Measurements from ENCODE around the gene BEGAIN.

BEGAIN gene

DNA sequence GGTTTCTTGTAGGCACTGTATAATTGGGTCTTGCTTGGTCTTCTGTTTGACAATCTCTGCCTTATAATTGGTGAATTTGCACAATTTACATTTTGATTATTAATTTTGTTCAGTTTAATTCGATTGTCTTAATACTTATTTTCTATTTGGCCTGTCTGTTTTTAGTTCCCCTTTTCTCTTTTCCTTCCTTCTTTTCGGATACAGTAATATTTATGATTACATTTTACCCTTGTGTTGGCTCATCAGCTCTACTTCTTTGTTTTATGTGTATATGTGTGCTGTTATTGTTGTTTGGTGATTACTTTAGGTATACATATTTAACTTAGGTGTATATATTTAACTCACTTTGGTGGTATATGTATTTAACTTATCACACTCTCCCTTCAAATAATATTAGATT, 12.8 kb upstream of the BEGAIN start:
- DNase-seq = peak; percentile 69

DNA sequence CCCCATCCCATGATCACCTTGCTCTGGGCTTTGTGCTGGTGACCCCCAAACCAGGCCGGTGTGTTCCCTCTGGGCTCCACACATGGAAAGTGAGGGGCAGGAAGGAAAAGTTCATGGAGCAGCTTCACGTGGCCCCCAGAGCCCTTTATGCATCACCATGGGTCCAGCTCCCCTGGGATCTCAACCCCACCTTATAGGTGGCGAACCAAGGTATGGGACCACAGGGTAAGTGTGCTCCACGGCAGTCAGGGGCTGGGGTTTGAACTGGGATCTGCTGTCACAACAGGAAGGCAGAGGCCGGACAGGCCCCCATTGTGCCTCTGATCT, 7.4 kb upstream of the BEGAIN start:
- DNase-seq = no peak

DNA sequence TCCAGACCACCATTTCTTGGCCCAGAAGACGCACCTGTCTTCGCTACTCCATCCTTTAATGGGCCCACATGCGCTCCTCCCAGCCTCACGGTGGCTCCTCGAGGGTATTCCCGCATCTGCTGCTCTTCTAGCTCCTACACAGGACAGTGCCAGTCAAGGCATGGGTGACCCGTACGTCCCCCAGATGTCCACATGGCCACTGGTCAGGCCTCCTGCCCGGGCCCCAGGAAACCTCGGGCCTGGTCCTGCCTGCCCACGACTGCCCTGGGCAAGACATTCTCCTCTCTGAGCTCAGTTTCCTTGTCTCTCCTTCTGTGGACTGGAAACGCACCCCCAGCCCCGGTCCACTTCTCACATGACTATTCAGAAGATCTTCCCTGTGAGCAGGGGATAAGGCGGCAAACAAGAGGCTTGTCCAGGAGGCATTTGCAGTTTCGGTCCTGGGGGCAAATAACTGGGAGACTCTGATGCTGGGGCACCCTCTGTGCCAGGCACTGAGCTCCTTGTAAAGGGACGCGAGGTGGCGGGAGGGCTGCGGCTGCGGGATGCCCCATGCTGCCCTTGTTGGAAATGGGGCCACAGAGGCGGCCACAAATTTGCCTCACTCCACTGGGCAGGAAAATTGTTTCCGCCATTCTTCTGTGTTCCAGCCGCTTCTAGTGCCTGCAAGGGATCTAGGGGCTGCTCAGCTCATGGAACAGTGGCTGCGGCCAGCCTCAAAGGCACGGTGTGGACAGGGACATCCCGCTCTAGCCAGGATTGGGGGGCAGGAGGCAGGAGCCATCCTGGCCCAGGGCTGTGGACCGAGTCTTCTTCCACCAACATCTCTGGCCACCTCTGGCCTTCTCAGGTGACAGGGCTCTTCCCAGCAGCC, 6.8 kb upstream of the BEGAIN start:
- no peak for DNase-seq

DNA sequence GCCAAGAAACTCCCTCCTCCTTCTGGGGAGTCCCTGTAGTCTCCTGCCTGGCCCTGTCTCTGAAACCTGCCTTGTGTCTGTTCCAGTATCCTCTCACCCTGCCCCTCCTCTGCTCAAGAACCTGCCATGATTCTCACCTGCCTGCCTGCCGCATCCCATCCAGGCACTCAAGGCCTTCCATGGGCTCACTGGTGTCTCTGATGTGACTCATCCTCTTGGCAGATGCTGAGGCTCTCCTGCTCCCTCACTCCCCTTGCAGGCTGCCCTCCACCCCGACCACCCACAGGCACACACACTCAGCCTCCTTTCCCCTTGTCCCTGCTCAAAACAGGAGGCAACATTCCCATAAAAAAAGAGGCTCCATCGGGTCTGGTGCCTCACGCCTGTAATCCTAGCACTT, 5.8 kb upstream of the BEGAIN start:
- no peak for DNase-seq

DNA sequence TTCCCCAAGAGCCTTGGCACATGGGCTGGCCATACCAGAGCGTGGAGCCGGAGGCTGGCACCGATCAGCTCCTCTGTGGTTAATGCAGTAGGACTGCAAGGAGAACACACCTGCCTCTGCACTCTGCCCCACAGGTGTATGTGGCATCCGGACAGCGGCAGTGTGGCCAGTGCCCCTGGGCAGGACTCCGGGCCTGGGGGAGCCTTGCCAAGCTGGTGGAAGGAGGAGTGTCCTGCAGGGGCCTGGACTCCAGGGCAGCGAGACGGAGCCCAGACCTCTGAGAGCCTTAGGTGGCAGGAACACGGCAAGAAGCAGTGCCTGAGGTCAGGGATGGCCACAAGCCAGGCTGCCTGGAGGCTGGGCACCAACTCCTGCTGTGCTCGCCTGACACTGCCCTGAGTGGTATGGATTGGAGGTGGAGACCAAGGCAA, 5.3 kb upstream of the BEGAIN start:
- no peak for DNase-seq

DNA sequence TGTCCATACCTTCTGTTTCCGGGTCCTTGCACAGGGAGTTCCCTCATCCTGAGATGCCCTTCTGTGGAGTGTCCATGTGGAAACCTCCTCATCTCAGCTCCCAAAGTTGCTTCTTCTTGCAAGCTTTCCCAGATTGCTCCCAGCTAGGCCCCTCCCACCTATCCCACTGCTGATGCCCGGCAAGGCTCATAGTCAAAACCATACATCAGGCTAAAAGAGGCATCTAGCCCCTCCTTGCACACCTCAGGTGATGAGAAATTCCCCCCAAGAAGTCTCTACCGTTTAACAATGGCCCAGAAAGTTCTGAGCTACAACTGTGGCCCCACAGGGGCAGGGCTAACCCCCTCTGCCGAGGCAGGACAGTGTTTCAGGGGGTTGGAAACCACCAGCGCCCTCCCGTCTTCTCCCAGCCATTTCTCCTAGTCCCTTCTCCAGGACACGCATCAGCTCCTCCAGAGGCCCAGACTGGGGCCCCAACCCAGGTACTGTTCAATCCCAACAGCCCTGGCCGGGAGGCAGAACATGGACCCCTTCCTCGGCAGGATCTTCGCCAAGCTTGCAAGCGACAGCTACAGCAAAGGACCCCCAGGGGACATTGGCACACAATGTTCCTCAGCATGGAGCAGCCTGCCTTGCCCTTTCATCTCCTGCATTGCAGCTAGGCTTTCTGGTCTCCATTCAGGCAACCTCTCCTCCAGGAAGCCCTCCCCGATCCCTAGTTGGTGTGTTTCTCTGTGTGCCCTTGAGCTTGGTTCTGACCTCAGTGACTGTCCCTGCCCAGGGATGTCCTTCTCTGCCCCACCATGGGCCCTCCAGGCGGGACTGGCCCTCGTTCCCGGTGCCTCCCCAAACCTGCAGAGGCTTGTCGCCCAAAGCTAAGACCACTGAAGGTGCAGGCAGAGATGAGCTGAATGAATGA, 4.5 kb upstream of the BEGAIN start:
- no peak for DNase-seq

DNA sequence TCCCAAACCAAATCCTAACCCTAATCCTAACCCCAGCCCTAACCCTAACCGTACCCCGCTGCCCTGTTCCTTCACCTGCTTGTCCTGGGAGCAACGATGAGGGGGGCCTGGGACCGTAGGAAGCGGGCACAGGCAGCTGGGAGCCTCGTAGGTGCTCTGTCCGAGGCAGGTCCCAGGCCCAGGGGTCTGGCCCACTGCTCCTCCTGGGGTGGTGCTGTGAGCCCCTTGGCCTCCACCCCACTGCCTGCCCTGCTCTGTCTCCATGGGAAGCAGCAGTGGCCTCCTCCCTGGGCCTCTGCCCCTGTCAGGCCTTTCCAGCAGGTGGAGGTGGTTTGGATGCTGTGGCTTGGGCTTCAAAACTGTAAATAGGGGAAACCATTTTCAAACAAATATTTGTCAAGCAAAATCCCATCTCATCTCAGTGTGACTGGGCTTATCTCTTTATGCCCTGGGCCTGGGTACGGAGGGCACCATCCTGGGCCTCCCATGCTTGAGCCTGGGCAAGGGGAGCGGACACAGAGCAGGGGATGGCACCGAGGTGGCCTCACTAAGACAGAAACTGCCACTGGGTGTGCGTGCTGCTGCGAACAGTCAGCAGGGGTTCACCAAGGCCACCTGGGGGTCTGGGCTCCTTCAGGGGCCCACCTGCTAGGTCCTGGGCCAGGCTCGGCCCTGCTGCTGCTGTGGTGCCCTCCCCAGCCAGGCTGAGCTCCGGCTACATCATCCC, 3.7 kb upstream of the BEGAIN start:
- DNase-seq = no peak

DNA sequence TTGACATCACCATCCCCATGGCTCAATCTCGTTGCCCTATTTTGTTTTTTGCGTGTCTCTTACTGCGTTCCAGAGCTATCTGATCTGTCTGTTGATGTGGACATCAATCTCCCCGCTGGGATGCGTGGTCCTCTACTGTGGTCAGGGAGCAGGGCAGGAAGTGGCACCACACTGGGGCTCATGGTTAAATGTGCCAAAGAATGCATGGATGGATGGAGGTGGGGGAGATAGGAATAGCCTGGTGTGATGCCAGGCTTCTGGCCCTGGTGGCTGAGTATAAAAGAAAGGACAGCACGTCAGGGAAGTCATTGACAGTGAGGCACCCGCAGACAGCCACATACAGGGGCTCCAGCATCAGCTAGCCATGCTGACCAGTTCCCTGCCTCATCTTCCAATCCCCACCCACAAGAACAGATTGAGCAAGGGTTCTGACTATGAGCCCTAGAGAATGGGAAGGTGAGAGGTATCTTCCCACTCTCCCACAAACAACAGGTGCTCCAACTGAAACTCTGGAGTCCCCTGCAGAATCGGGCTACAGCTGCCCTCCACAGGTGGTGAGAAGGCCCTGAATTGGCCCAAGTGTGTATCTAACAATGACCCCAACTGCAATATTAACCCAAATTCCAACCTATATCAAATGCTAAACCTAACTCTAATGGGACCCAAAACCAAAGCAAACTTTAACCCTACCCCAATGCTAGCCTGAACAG, 2.7 kb upstream of the BEGAIN start:
- no peak for DNase-seq

DNA sequence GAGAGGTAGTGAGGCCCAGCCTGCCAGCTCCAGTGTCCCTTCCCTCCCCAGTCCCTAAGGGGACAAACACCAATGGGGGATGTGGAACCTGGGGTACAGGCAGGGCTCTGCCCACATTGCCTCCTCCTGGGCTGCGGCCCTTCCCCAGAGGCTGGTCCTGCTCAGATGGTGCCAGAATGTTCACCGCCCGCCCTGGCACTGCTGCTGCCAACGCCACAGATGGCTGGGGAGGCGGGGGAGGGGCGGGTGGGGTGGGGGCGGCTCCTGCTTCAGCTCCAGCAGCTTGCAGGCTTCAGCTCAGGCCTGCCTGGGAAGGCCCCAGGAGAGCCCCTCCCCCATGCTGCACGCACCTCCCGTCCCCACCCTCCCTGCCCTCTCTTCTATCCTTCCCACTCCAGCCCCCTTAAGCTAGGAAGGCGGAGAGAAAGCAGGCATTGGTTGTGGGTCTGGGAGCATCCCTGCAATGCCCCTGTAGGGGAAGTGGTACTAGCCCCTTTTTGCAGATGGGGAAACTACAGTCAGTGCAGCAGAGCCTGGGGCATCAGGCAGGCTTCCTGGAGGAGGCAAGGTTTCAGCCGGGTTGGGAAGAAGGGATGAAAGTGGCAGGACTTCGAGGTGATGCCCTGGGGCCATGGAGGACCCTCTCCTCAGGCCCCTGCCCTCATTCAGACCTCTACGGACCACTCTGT, 2.0 kb upstream of the BEGAIN start:
- DNase-seq = no peak

DNA sequence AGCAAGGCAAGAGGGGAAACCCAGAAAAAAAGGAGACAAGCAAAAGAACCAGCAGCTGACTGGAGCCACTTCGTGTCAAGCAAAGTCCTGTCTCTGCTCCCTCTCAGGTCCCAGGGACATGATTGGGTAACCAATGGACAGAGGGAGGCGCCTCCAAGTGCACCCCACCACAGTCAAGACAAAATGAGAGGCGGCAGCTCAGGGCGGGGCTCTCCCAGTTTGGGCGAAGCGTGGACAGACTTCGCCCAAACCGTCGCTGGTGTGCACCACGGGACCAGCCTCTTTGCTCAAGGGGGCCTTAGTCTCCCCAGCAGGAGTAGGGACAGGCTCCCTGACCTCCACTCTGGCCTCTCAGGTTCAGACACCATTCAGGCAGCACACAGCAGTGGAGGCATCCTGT, 1.5 kb upstream of the BEGAIN start:
- DNase-seq = no peak

DNA sequence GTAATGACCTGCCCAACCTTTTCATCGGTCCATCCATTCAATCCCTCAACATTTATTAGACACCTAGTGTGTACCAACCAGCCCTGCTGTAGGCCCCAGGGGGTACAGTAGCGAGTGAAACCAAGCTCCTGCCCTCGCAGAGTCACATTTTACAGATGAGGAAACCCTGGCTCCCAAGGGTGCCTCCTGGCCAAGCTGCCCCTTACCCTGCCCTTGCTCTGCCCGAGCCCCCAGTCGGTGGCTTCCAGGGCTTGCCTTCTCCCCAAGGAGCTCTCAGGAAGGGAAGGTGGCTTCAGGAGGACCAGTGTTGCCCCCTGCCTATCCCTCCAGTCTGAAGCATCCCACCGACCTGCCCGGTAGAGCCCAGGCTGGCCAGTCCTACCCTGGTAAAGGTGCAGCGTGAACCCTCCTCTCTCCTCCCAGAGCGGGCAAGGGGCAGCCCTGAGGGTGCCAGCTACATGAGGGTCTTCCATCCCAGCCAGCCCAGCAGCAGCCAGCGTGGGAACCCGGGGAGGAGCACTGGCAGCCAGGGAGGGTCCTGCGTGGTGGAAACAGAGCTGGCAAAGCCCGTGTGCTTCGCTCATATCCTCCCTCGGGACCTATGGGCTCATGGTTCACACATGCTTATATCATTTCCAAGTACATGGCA, 670 bp upstream of the BEGAIN start:
- DNase-seq = no peak

DNA sequence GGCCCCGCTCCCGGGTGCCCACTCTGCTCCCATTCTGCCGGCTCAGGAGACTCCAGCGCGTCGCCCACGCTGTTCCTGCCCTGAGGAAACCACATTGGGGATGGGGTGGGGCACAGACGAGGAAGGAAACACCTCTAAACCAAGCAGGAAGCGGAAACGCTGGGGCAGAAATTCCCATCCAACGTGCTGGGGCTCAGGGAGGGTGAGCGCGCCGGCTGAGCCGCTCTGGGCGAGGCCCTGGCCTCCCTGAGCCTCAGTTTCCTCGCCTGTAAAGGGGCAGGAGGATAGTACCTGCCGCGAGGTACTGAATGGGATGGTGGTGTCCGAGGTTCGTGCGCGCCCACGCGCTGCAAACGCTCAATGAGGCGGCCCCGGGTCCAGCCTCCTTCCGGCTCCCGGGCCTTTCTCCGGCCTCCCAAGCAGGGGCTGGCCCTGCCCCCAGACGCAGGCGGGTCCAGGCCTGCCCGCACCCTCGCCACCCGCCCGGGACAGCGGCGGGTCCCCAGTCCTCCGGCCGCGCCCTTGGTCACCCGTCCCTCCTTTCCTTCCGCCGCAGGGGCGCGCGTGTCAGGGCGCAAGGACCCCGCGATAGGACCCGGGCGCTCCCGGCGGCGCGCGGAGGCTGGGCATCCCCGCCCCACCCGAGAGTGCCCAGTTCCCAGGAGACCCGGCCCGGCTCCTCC, 673 bp downstream of the BEGAIN start:
- DNase-seq = peak; percentile 35

DNA sequence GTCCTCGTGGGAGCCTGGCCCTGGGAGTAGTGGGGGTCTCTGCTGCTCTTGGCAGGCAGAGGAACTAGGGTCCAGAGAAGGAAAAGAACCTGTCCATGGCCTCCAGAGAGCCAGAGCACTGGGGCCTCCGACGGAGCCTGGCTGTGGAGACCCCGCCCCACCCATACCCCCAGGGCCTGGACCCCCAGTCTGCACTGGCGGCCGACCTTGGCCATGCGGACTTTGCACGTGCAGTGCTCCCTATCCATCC, 1.1 kb downstream of the BEGAIN start:
- DNase-seq = no peak

DNA sequence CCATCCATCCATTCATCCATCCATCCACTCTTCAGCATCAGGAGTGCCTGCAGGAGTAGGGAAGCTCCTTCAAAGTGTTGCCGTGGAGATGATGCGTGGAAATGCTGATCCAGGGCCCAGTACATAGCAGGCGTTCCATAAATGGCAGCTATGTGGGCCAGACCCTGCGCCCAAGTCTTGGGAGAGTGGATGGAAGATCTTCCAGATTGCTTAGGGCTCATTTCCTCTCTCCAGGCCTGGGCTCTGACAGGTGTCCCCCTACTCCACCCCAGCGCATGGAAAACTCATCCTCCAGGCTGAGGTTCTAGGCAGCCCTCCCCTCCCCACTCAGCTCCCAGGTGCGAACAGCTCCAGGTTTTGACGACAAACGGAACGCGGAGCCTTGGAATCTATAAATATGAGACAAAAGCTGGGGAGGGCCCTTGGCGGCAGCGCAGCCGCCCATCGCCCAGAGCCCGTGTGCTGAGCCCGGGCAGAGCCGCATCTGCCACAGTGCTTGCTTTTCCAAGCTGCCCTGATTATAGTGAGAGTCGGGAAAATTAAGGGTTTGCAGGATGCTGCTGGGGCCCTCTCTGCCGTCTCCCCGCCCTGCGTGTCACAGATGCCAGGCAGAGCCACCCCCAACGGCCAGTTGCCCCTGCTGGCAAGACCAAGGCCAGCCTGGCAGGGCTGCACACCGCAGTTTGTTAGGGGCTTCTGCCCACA, 1.6 kb downstream of the BEGAIN start:
- no peak for DNase-seq

DNA sequence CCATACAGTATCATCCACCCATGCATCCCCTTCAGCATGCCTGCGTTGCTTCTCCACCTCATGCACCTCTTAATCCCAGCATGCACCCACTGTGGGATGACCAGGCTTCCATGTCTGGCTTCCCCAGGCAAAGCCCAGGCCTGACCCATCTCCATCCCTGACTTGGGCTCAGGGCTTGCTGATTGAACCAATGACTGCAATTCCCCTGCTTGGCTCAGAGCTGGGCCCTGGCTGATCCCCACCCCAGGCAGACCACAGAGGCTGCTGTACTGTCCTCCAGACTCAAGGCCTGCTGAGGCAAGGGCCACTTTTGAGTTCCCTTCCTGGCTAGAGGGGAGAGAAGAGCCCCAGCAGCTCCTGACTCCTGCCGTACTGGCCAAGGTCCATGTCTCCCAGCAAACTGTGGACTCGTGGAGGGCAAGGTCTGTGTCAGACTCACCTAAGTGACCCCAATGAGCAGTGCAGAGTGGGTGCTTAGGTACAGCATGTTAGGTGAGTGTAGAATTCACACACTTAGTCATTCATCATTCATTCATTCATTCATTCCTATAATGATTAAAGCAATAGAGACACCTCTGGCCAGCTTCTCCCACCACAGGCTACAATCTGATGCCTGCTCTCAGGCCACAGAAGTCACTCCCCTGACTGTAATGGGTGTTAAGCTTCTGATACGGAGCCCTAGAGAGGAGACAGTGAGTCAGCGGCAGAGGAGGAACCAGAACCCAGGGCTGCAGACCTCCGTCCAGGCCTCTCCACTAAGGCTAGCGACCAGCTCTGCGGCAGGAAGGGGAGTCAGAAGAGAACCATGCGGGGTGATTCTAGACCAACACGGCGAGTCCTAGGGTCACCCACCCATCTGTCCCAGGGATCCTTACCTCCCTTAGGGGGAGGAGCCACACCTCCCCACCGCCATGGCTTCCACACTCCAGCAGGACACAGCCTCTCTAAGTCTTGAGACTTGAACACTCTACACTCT, 2.9 kb downstream of the BEGAIN start:
- no peak for DNase-seq

DNA sequence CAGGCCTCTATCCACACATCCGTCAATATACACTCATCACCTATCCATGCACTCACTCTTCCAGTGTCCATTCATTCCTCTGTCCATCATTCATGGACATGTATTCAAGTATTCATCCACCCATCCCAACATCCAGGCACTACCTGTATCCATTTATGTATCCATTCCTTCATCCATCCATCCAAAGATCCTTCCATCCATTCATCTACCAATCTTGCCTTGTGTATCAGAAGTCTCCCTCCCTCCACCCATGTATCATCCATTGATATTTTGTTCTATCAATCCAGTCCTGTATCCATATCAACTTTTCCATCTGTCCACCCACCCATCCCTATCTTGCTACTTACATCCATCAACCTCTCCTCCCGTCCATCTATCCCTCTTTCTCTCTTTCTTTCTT, 4.0 kb downstream of the BEGAIN start:
- DNase-seq = no peak

DNA sequence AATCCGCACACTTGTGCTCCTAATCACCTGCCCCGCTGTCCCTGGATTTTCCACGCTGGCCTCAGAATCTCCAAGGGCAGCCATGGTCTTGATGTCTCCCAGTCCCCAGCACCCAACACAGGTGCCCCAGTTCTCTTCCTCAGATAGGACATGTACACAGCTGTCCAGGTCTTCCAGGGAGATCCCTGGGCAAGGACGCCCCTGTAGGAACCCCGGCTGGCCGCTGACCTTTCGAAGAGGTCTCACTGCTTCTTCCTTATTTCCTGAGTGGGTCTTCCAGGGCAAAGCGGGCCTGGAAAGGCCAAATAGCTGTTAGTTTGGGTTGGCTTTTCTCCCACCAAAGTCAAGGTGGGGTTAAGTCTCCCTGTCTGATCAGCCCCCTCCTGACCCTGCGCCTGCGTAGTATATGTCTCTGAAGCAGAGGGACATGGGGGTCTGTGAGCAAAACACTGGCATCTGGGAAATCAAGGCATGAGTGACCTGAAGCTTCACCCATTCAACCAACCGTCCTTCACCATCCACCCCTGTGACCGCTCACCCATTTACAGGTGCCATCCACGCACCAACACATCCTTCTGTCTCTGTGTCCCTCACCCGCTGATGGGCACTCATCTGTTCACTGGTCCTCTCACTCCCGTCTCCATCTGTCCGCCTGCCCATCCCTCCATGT, 4.6 kb downstream of the BEGAIN start:
- no peak for DNase-seq

DNA sequence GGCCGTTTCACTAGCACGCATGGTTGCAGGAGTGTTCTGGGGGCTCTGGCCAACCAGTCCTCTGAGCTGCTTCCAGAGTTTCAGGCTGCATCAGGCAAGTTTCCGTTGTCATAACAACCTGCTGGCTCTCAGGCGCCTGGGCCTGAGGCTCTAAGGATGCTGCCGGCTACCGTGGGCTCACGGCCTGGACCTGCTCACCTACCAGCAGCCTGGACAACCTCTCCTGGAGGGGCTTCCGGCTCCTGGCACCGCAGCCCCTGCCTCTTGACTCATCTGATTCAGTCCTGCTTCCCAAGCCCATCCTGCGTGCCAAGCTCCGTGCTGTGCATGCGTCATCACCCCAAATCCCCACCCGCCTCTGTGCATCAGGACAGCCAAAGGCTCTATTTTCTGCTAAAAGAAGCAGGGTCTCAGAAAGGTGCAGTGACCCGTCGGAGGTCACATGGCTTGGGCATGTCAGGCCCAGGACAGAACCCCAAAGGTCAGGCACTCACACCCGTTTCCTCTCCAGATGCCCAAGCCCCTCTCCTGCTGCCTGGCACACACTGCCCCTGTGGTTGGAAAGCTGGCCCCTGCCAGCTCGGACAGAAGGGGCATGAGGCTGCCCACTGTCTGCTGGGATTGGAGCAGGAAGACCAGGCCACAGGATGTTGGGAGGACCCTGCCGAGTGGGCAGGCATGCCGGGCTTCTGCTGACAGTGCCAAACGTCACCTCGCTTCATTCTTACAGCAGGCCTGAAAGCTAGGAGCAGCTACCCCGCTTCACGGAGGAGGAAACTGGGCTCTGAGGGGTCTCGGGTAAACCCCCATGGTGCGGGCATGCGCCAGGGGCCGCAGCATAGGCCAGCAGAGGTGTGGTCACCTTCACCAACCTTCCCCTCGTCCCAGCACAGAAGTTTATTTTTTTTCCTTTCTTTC, 5.7 kb downstream of the BEGAIN start:
- DNase-seq = no peak
